ENCODE measurements around the gene ABCC3. TPM values are rescaled to one million over a fixed set of nuclear protein-coding genes. Genes with fewer than 3 reads are reported as not detected.

The ABCC3 gene
- total and polyA plus RNA-seq, 9 of the 15 experiments (the other 6 are each of a cell fraction or from before 2014, with no cell fraction given): 0.03 to 1.6 (median 0.42) TPM; not detected in 5

DNA sequence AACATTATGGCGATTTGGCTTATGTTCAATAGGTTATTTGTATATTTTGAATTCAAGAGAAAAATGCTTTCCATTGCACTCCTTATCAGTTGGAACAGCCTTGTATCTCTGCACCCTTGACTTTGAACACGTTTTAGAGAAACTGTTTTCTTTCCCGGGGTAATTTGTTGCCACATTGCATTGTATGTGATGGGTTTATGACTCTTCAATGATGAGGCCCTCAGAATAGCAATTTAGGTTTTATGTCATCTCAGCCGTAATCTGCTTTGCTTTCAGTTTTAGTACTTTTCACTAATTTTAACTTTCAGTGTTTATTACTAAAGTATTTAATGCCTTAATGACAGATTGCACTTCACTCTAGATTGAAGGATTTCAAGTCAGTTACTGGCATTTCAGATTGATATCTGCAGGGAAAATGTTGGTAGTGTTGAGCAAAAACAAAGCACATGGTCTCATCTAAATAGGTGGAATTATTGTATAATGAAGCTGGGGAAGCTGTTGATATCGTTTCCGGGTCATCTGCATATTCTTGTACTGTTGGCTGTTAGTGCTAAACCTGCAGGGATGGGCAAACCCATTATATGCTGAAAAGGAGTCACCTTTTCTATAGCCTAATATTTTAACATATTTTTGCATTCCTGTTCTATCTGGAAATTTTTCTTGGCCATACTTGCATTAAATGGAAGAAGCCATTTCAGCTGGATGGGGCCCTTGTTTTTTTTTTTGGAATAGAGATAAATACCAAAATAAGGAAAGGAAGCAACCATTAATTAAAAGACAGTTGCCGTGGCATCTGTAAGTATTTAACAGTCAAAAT lies 86.7 kb downstream of the ABCC3 start (continued):
- TF ChIP-seq, protein P1, sequence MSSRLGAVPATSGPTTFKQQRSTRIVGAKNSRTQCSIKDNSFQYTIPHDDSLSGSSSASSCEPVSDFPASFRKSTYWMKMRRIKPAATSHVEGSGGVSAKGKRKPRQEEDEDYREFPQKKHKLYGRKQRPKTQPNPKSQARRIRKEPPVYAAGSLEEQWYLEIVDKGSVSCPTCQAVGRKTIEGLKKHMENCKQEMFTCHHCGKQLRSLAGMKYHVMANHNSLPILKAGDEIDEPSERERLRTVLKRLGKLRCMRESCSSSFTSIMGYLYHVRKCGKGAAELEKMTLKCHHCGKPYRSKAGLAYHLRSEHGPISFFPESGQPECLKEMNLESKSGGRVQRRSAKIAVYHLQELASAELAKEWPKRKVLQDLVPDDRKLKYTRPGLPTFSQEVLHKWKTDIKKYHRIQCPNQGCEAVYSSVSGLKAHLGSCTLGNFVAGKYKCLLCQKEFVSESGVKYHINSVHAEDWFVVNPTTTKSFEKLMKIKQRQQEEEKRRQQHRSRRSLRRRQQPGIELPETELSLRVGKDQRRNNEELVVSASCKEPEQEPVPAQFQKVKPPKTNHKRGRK (tag; IDR thresholded peaks at IDR 0.05): no peak
- TF ChIP-seq CBX2 (IDR thresholded peaks at IDR 0.05; ENCODE audit: insufficient read depth, low read length, poor library complexity, severe bottlenecking) (no peak), ELF2 (CRISPR knock-in tag; IDR thresholded peaks at IDR 0.05) (no peak), GABPB2 (CRISPR knock-in tag; conservative IDR thresholded peaks at IDR 0.05) (no peak), ZFP30 (CRISPR knock-in tag; IDR thresholded peaks at IDR 0.05; ENCODE audit: borderline replicate concordance) (no peak), MYC (IDR thresholded peaks at IDR 0.05; ENCODE audit: low read depth, low read length) (0 out of 2 replicates have a peak, but pooled peaks have one; percentile 48), MYC (CRISPR knock-in tag; IDR thresholded peaks at IDR 0.05; ENCODE audit: borderline replicate concordance, low read depth) (no peak), CBX8 (IDR thresholded peaks at IDR 0.05; ENCODE audit: borderline replicate concordance, extremely low read depth, low read depth, low read length, poor library complexity, severe bottlenecking) (no peak), ZNF445 (CRISPR knock-in tag; IDR thresholded peaks at IDR 0.05; ENCODE audit: low read depth) (no peak), ZNF551 (CRISPR knock-in tag; IDR thresholded peaks at IDR 0.05) (no peak), TEAD4 (IDR thresholded peaks at IDR 0.05; ENCODE audit: low read length) (peak; percentile 43; the same call in 1 of the 2 replicates), TEAD4 (CRISPR knock-in tag; IDR thresholded peaks at IDR 0.05; ENCODE audit: borderline replicate concordance) (no peak), C11orf30 (IDR thresholded peaks at IDR 0.05; ENCODE audit: low read depth) (peak; percentile 38; the same call in 1 of the 2 replicates), TRIM28 (IDR thresholded peaks at IDR 0.05) (no peak), CBFA2T3 (IDR thresholded peaks at IDR 0.05) (peak; percentile 62), BCL6 (CRISPR knock-in tag; IDR thresholded peaks at IDR 0.05) (no peak), ZNF140 (CRISPR knock-in tag; IDR thresholded peaks at IDR 0.05) (no peak), ESRRB (CRISPR knock-in tag; IDR thresholded peaks at IDR 0.05; ENCODE audit: borderline replicate concordance) (no peak), TAL1 (IDR thresholded peaks at IDR 0.05) (peak; percentile 41), NCOR1 (IDR thresholded peaks at IDR 0.05) (peak; percentile 41; the same call in 1 of the 2 replicates), ARID2 (IDR thresholded peaks at IDR 0.05) (no peak), KDM1A (IDR thresholded peaks at IDR 0.05) (0 out of 4 replicates have a peak, but pooled peaks have one; percentile 23 to 37), SP2 (IDR thresholded peaks at IDR 0.05; ENCODE audit: extremely low read depth, low read depth, low read length, poor library complexity, severe bottlenecking) (no peak)
- TF ChIP-seq, protein P2, sequence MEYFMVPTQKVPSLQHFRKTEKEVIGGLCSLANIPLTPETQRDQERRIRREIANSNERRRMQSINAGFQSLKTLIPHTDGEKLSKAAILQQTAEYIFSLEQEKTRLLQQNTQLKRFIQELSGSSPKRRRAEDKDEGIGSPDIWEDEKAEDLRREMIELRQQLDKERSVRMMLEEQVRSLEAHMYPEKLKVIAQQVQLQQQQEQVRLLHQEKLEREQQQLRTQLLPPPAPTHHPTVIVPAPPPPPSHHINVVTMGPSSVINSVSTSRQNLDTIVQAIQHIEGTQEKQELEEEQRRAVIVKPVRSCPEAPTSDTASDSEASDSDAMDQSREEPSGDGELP (CRISPR knock-in tag; IDR thresholded peaks at IDR 0.05; ENCODE audit: borderline replicate concordance): no peak
- TF ChIP-seq, protein P3, sequence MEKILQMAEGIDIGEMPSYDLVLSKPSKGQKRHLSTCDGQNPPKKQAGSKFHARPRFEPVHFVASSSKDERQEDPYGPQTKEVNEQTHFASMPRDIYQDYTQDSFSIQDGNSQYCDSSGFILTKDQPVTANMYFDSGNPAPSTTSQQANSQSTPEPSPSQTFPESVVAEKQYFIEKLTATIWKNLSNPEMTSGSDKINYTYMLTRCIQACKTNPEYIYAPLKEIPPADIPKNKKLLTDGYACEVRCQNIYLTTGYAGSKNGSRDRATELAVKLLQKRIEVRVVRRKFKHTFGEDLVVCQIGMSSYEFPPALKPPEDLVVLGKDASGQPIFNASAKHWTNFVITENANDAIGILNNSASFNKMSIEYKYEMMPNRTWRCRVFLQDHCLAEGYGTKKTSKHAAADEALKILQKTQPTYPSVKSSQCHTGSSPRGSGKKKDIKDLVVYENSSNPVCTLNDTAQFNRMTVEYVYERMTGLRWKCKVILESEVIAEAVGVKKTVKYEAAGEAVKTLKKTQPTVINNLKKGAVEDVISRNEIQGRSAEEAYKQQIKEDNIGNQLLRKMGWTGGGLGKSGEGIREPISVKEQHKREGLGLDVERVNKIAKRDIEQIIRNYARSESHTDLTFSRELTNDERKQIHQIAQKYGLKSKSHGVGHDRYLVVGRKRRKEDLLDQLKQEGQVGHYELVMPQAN (IDR thresholded peaks at IDR 0.05; ENCODE audit: borderline replicate concordance): peak; percentile 59; the same call in 1 of the 2 replicates
